GM11168 (cell line): ENCODE measurements around the gene TSPAN15.
"Not testable (repeated sequence)": the region's sequence is repeated elsewhere in the genome, so short reads cannot be mapped to it uniquely, and the experiment has no call there.

Source experiments
- in situ Hi-C: fragments of 300-500 bp; cut with MboI; formaldehyde crosslinking; loops from one replicate; pipeline ENCODE4 v1.12.0; 2022; ENCODE audit warnings: low sequenced_read_pairs; ENCODE audit not compliant: unreplicated experiment

The TSPAN15 gene

DNA sequence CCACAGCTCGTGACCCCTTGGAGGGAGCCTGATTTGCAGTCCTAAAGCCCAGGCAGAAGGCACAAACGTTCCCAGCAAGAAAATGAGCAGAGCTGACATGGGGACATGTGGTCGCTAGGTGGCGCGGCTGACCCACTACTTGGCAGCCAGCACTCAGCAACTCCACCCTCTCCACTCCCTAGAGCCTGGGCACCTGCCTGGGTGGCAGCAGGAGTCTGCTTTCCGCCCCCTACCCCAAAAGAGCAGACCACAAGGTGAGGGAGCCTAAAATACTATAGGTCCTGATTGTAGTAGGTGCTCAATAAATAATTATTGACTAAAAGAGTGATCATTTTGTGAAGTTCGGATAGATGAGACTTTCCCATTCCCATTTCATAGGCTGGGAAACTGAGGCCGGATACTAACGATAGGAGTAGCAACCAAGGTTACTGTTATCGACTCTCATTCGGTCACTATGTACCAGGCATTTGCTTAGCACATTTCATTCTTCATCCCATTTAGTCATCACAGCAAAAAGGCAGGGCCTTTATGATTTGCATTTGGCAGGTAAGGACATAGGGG, 64.5 kb downstream of the TSPAN15 start:
- in situ Hi-C loops: loop anchor here (5.0 kb wide), 1 partner anchor 122 kb away; no protein-coding TSS in a partner anchor

DNA sequence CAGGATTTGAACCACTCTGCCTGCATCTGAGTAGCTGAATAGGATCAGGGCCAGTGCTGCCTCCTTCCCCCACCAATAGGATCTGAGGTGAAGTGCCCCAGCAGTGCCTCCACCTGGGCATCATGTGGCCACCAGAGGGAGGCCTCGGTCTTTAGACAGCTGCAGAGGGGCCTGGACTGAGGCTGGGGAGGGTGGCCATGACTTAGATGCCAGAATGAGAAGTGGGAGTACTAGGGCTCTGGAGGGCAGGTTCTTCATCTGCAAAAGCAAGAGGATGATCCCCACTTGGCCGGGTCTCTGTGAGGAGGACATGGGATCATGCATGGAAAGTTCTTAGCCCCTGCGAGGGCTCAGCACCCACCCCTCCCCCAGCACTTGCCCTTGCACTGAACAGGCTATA, 65.1 kb downstream of the TSPAN15 start:
- in situ Hi-C loops: loop anchor here (5.0 kb wide), 1 partner anchor 121 kb away; no protein-coding TSS in a partner anchor

DNA sequence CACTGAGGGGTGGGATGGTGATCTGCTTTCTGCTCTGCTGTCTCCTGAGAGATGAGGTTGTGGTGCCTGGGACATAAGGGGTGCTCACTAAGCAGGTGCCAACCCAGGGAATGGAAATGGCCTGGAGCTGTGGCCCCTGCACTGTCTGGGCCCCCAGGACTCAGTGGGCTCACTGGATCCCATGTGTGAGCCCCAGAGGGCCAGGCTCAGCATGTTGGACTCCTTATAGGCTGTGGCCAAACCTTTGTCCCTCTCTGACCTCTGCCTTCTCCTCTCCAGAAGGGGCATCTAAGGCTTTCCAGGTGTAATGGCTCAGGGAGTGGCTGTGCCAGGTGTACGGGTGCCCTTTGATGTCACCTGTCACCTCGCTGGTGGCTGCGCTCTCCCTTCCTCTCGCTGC, 65.5 kb downstream of the TSPAN15 start:
- in situ Hi-C loops: loop anchor here (5.0 kb wide), 1 partner anchor 121 kb away; no protein-coding TSS in a partner anchor

DNA sequence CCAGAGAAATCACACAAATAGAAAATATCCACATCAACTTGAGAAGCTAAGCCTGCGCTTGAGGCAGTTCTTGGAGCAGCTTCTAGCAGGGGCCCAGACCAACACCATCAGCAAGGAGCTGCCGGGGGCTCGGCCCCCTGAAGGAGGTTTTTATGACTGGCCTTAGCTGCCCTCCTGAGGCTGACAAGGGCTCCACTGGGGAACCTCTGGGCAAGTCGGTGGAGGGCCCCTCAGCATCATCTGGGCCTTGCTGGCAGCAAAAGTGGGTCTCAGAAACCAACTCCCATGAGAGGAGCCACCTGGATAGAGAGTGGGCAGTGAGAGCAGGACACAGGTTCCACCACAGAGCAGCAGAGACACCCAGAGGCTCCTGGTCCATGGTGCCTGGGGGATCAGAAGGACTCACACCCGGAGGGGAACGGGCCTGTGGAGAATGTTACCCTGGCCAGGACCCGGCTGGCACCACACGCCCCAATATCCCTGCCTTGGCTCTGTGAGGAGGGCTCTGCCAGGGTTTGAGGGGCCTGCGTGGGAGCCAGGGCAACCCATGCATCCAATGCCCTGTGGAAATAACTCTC, 66.1 kb downstream of the TSPAN15 start:
- in situ Hi-C loops: loop anchor here (5.0 kb wide), 1 partner anchor 120 kb away; no protein-coding TSS in a partner anchor

DNA sequence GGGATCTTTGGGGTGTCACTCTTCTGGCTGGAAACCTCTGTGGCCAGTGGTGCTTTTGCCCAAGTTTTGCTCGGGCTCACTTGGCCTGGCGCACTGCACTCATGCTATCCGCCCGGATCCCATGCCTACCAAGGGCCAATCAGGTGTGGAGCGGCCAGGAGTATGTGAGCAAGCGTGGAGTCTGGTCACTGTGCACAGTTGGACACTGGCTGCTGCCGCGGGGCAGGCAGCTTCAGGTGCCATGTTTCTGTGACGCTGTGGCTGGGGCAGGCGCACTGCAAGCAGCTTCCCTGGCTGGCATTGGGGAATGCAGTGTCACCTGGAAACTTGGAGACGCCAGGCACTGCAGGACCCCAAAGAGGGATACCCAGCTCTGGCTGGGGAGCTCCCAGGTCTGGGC, 76.7 kb downstream of the TSPAN15 start:
- in situ Hi-C loops: no loop called here

DNA sequence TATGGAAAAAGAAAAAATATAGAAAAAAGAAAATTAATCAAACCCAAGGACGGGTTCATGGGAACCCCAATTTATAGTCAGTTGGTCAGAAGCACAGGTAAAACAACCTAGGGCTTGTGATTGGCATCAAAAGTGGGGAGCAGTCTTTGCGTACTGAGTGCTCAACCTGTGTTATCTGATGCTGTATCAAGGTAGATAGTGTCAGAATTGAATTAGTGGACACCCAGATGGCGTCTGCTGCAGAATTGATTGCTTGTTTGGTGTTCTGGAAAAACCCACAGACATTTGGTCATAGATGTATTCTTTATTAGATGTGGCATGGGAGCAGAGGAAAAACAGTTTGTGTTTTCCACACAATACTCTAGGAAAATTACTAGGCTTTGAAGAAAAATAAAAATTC, 82.4 kb downstream of the TSPAN15 start:
- in situ Hi-C loops: no loop called here

DNA sequence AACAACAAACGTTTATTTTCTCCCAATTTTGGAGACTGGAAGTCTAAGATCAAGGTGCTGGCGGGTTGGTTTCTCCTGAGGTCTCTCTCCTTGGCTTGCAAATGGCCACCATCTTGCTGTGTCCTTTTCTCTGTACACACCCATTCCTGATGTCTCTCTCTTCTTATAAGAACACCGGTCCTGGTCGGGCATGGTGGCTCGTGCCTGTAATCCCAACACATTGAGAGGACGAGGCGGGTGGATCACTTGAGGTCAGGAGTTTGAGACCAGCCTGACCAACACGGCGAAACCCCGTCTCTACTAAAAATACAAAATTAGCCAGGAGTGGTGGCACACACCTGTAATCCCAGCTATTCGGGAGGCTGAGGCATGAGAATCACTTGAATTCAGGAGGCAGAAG, 85.3 kb downstream of the TSPAN15 start:
- in situ Hi-C loops: not testable (repeated sequence)

DNA sequence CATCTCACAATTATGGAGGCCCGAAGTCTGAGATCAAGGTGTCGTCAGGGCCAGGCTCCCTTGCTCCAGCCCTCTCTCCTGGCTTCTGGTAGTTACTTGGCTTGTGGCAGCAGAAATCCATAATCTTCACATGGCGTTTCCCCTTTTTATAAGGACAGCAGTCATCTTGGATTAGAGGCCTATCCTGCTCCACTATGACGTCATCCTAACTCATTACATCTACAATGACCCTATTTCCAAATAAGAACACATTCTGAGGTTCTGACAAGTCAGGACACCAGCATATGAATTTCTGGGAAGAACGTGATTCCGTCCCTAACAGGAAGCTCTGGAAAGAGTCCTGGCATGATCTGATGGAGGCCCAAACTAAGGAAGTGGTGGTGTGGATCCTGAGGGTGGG, 86.2 kb downstream of the TSPAN15 start:
- in situ Hi-C loops: no loop called here

DNA sequence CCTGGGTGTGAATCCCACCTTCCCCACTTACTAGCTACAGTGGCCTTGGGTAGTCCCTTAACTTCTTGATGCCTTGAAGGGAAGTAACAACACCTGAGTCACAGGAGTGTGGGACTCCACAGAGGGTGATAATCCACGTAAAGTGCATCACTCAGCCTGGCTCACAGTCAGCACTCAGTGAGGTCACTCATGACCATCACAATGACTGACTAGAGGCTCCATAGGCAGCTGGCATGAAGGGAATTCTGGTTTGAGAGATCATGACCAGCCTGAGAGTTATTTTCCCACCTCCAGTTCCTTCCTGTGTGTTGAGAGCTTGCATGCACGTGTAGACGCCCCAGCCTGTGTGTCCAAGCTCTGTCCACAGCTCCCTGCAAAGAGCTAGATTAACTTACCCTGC, 87.2 kb downstream of the TSPAN15 start:
- in situ Hi-C loops: no loop called here

DNA sequence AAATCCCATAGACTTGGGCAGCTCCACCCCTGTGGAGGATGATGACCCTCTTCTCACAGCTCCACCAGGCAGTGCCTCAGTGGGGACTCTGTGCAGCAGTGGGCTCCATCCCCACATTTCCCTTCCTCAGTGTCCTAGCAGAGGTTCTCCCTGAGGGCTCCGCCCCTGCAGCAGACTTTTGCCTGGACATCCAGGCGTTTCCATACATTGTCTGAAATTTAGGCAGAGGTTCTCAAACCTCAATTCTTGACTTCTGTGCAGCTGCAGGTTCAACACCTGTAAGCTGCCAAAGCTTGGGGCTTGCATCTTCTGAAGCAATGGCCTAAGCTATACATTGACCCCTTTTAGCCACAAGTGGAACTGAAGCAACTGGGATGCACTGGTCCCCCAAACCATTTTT, 90.2 kb downstream of the TSPAN15 start:
- in situ Hi-C loops: no loop called here

DNA sequence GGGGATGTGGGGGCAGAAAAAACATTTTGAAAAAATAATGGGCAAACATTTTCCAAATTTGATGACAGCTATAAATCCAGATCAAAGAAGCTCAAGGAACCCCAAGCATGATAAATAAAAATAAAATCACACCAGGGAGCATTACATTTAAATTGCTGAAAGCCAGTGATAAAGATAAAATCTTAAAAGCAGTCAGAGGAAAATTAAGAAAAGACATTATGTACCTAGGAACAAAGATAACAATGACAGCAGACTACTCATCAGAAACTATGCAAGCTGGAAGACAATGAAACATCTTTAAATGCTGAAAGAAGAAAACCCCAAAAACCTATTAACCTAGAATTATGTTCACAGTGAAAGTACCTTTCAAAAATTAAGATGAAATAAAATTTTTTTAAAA, 98.7 kb downstream of the TSPAN15 start:
- in situ Hi-C loops: no loop called here

DNA sequence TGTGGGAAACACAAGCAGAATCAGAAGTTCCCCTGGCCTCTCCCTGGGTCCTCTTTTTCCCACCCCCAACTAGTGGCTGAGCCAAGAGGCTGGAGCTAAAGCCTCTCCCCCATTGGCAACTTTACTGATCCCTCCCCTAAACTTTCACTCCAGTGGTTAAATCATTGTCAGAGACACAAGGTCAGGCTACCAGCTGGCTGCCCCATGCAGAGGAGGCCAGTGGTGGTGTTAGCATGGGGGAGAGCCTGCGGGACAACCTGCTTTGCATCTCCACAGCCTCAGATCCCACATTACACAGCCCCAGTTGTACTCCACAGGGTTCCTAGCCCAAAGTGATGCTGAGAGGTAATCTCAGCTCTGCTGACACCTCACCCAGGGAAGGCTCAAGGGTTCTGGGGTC, 101.0 kb downstream of the TSPAN15 start:
- in situ Hi-C loops: no loop called here

DNA sequence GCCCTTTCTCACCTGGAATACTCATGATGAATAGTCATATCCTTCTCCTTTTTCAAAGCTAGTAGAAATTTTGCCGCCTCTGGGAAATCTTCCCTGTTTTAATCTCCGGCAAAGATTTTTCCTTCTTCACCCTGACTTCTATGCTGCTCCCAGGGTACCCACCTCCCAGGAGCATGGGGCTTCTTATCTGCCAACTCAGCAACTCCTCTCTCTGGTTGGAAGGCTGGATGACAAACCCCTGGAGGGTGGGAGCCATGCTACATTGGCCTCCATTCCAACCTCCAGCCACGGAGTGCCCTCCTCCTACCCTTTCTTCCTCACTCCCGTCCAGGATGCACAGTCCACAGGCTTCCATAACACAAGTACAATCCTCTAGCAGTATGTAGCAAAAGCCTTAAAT, 102.1 kb downstream of the TSPAN15 start:
- in situ Hi-C loops: no loop called here

DNA sequence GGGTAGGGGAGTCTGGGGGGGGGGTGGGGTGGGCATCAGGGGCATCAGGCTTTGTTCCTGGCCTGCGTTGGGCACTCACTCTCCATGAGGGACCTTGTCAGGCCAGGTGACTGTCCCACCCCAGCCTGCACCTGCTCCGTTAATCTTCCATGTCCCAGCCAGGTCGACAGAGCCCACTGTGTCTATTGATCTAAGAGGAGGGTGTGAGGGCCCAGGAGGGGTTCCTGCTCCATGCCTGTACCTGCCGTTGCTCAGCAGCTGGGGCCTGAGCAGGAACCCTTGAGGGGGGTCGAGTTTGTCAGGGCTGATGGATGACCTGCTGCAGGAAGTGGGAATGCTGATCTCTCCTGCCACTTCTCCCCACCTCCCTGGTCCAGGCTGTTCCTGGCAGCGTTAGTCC, 103.3 kb downstream of the TSPAN15 start:
- in situ Hi-C loops: no loop called here
